Testis (tissue), 2 donors: ENCODE data around the gene ATP5F1A.

Source experiments
- POLR2A ChIP-seq: fragments of 450-650 bp; IDR thresholded peaks from one replicate; pipeline ENCODE4 v1.6.1; 2017; ENCODE audit warnings: antibody characterized with exemption, mild to moderate bottlenecking, moderate library complexity
- TF ChIP-seq, protein P1 (sequence below), 3 experiments: fragments of 450-650 bp in 2 of 3; fragments of 200-600 bp in 1 of 3; sonication (generic) in 1 of 3; IDR thresholded peaks; one replicate each; pipeline ENCODE4 v1.5.1; 2016 to 2019; ENCODE audit warnings: antibody characterized with exemption in 3 of 3, mild to moderate bottlenecking in 2 of 3, moderate library complexity in 1 of 3

DNA sequence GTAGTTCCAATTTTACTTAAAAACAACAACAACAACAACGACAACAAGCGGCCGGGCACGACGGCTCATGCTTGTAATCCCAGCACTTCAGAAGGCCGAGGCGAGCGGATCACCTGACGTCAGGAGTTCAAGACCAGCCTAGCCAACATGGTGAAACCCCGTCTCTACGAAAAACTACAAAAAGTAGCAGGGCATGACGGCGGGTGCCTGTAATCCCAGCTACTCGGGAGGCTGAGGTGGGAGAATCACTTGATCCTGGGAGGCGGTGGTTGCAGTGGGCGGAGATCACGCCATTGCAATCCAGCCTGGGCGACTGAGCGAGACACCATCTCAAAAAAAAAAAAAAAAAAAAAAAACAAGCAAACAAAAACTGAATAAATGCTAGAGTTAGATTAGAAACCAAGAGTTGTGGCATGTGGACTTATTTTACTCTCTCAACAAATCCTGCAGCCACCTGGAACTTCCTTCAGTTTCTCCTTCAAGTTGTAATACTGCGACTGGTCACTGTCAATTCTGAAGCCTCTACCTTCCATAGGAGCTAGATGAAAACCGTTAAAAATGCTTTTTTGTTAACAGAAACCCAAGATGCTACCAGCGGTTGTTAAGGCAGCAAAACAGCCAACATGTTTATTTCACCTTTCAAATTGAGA, 1.3 kb downstream of the ATP5F1A start:
- TF ChIP-seq POLR2A, result no peak
- TF ChIP-seq, protein P1, sequence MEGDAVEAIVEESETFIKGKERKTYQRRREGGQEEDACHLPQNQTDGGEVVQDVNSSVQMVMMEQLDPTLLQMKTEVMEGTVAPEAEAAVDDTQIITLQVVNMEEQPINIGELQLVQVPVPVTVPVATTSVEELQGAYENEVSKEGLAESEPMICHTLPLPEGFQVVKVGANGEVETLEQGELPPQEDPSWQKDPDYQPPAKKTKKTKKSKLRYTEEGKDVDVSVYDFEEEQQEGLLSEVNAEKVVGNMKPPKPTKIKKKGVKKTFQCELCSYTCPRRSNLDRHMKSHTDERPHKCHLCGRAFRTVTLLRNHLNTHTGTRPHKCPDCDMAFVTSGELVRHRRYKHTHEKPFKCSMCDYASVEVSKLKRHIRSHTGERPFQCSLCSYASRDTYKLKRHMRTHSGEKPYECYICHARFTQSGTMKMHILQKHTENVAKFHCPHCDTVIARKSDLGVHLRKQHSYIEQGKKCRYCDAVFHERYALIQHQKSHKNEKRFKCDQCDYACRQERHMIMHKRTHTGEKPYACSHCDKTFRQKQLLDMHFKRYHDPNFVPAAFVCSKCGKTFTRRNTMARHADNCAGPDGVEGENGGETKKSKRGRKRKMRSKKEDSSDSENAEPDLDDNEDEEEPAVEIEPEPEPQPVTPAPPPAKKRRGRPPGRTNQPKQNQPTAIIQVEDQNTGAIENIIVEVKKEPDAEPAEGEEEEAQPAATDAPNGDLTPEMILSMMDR (IDR thresholded peaks at IDR 0.05), result no peak
